AG10803 (cell line): ENCODE measurements around the gene FRMD4A.
"Not testable (repeated sequence)": the region's sequence is repeated elsewhere in the genome, so short reads cannot be mapped to it uniquely, and the experiment has no call there.

ENCODE experiments used
- DNase-seq: peaks from one replicate; pipeline ENCODE4 v3.0.0; 2010; ENCODE audit warnings: low read depth
- H3K4me3 ChIP-seq: 2 replicates; pipeline ENCODE4 v1.5.1; 2011; ENCODE audit warnings: mild to moderate bottlenecking, low read length, control low read depth
- CTCF ChIP-seq: conservative IDR thresholded peaks from 2 replicates; pipeline ENCODE4 v1.5.1; 2011; ENCODE audit warnings: mild to moderate bottlenecking, low read length, control low read depth, inconsistent platforms

The FRMD4A gene

DNA sequence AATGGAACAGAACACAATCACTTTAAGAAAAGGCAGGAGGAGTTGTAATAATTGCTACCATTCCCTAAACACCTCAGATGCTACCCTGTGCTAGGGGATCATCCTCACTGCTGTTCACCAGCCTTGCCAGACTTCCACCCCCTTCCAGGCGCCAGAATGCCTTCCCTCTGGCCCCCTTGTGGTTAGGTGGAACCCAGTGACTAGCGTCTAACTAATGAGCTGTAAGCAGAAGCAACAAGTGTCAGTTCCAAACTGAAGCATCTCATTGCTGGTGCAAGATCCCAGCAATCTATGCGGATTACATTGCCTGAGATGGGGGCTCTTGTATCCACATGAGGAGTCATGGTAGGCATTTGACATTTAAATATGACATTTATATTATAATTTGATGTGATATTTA, 86.6 kb downstream of the FRMD4A start:
- no peak for DNase-seq
- H3K4me3 ChIP-seq, result no peak overlapping the region
- TF ChIP-seq CTCF, result no peak

DNA sequence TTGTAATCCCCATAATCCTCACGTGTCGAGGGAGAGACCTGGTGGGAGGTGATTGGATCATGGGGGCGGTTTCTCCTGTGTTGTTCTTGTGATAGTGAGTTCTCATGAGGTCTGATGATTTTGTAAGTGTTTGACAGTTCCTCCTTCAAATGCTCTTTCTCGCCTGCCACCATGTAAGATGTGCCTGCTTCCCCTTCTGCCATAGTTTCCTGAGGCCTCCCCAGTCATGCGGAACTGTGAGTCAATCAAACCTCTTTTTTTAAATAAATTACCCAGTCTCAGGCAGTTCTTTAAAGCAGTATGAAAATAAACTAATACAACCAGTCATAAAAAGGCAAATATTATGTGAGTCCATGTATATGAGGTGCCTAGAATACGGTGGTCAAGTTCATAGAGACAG, 87.5 kb downstream of the FRMD4A start:
- no peak for TF ChIP-seq CTCF
- H3K4me3 ChIP-seq, result no peak overlapping the region
- no peak for DNase-seq

DNA sequence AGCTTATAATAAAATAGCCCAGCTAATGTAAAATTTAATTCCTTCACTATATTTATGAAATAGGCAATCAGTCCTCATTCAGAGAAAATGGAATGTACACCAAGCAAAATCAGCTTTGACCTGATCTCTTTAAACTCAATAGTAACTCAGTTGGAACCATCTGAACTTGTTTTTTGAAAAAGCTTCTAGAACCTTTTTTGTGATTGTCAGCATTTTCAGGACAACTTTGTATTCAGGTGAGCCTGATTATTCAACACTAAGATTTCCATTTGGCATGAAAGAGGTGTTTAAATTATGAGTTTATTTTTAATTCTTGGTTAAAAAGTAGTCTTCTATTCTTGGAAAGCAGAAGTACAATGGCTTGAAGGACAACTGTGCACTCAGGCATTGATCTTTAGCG, 89.5 kb downstream of the FRMD4A start:
- no peak for DNase-seq
- no peak overlapping the region for H3K4me3 ChIP-seq
- TF ChIP-seq CTCF, result no peak

- peak; percentile 16; the same call in 1 of the 2 replicates for TF ChIP-seq CTCF
- DNase-seq, result peak; percentile 8
- no peak overlapping the region for H3K4me3 ChIP-seq
These were observed 90.2 kb downstream of the FRMD4A start for GRCh38 chr10:14240253-14241189.

- not testable (repeated sequence) for DNase-seq, H3K4me3 ChIP-seq
These were observed 92.1 kb downstream of the FRMD4A start for GRCh38 chr10:14238659-14239058.

GRCh38 chr10:14236341-14236740, 94.4 kb downstream of the FRMD4A start:
- no peak for TF ChIP-seq CTCF
- no peak for DNase-seq
- H3K4me3 ChIP-seq, result no peak overlapping the region

DNA sequence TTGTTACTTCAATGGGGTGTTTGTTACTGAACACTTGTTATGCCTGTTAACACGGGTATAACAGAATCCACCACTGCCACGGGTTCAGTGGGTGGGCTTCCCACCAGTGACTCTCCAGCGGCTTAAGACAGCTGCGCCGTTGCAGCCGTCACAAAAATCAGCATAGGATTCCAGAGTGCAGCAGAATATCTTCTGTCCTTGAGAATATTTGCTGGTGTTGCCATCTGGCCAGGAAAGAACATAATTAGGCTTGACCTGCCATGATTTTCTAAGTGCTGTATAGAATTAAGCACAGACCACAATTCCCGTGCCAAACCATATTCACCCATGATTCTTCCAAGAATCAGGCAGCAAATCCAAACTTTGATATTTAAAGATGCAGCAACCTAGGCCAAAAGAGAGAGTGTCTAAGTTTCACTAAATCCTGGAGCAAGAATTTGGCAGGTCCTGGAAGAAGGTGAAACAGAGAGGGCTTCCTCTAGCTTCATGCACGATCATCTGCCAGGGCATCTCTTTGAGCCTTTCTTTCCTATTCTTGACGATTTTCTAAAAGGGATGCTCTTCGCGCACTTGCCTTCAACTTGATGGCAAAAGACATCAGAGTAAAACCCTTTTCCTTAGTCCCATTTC, 95.0 kb downstream of the FRMD4A start:
- no peak for DNase-seq
- TF ChIP-seq CTCF, result no peak
- H3K4me3 ChIP-seq, result no peak overlapping the region
